Gastroesophageal sphincter (tissue), 3 donors: Measurements from ENCODE around the gene RALA.

Experiments used
- CTCF ChIP-seq, 4 experiments: fragments of 200-600 bp in 2 of 4; fragments of 450-650 bp in 2 of 4; sonication (generic) in 1 of 4; IDR thresholded peaks; one replicate each; pipeline ENCODE4 v1.5.1; 2017 to 2019; ENCODE audit warnings: antibody characterized with exemption in 4 of 4, mild to moderate bottlenecking in 2 of 4, moderate library complexity in 2 of 4
- POLR2A ChIP-seq, 2 donors: fragments of 450-650 bp; IDR thresholded peaks; one replicate each; pipeline ENCODE4 v1.6.1; 2017; ENCODE audit warnings: antibody characterized with exemption in 2 of 2, mild to moderate bottlenecking in 2 of 2, moderate library complexity in 1 of 2

GRCh38 chr7:39588416-39588815 is 35.0 kb upstream of the RALA start:
- TF ChIP-seq CTCF (IDR thresholded peaks at IDR 0.05) (no peak), POLR2A (IDR thresholded peaks at IDR 0.05) (no peak)
